Measurements from ENCODE around the gene TNNI2.

Gene TNNI2

GRCh38 chr11:1855886-1856265, 17.1 kb downstream of the TNNI2 start:
- H3K9me3 ChIP-seq (ENCODE audit: control insufficient read depth, insufficient read depth, low read depth, low read length), result no peaks in the 10 kb centered on the region
- ChIA-PET CTCF (interaction anchor here (0.6 to 1.4 kb wide), 3 partner anchors 23 to 940 kb away, joined by 4 to 5 read pairs (median 5); no protein-coding TSS in a partner anchor), POLR2A (no interaction called here)
- no peak overlapping the region for H3K27ac ChIP-seq (ENCODE audit: extremely low read depth, low read depth, low read length)
- no peaks in the 10 kb centered on the region for H3K4me1 ChIP-seq (ENCODE audit: control insufficient read depth, insufficient read depth, low read length)
- TF ChIP-seq KLF7 (tag by site-specific recombination; IDR thresholded peaks at IDR 0.05; ENCODE audit: borderline replicate concordance) (no peak), ZNF777 (tag by site-specific recombination; IDR thresholded peaks at IDR 0.05; ENCODE audit: borderline replicate concordance) (no peak), ZNF654 (tag by site-specific recombination; IDR thresholded peaks at IDR 0.05; ENCODE audit: low read depth) (no peak), ZNF600 (tag by site-specific recombination; IDR thresholded peaks at IDR 0.05) (no peak), BCL6B (tag by site-specific recombination; IDR thresholded peaks at IDR 0.05) (no peak)
- no peak overlapping the region for H3K4me3 ChIP-seq (ENCODE audit: low read depth, low read length)
- no peaks in the 10 kb centered on the region for H3K36me3 ChIP-seq (ENCODE audit: control insufficient read depth in 2 of 2, insufficient read depth in 1 of 2, low read length in 2 of 2)

GRCh38 chr11:1856306-1857005, 17.7 kb downstream of the TNNI2 start:
- no peak overlapping the region for H3K27ac ChIP-seq (ENCODE audit: extremely low read depth, low read depth, low read length)

More at GRCh38 chr11:1856306-1857005, 17.7 kb downstream of the TNNI2 start:
- Histone ChIP-seq H3K4me1 (ENCODE audit: control insufficient read depth, insufficient read depth, low read length) (no peaks in the 10 kb centered on the region), H3K4me3 (ENCODE audit: low read depth, low read length) (no peak overlapping the region), H3K36me3 (ENCODE audit: control insufficient read depth in 2 of 2, insufficient read depth in 1 of 2, low read length in 2 of 2) (no peaks in the 10 kb centered on the region), H3K9me3 (ENCODE audit: control insufficient read depth, insufficient read depth, low read depth, low read length) (no peaks in the 10 kb centered on the region)
- TF ChIP-seq PRDM2 (tag by site-specific recombination; IDR thresholded peaks at IDR 0.05; ENCODE audit: borderline replicate concordance) (no peak), ZNF580 (tag by site-specific recombination; IDR thresholded peaks at IDR 0.05) (no peak), ZNF785 (tag by site-specific recombination; IDR thresholded peaks at IDR 0.05) (no peak), ATF2 (tag by site-specific recombination; IDR thresholded peaks at IDR 0.05; ENCODE audit: low read depth) (no peak), ZNF776 (tag by site-specific recombination; IDR thresholded peaks at IDR 0.05; ENCODE audit: borderline replicate concordance) (no peak), ZNF777 (tag by site-specific recombination; IDR thresholded peaks at IDR 0.05; ENCODE audit: borderline replicate concordance) (no peak)
- ChIA-PET POLR2A (no interaction called here), CTCF (interaction anchor here (0.6 to 1.0 kb wide), 3 partner anchors 24 to 941 kb away, joined by 3 to 5 read pairs (median 4); no protein-coding TSS in a partner anchor)

Data from HEK293 (cell line).